ENCODE results near the gene FGD5.

DNA sequence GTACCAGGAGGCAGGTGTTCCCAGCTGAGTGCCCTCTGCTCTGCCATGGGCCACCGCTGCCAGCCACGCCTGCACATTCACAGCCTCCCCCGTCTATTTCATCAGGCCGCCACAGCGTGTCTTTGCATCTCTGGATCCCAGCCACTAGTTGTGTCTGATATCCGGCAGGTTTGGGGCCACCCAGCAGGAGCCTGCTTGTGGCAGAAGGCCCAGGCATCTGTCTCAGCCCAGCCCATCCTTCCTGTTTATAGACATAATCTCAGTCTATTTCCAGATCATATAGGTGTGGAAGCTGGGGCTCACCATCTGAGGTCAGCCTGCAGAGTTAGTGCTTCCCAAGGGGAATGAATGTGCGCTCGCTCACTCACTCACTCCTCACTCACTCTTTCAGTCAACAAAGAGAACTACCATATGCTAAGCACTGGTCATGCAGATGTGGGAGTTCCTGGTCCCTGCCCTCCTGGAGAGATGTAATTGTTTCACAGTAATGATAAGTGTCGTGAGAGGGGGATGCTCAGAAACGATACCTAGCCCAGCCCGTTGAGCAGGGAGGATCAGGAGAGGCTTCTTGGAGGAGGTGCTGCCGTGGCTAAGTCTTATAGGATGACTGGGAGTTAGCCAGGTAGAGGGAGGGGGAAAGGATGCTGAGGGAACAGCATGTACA, 60.6 kb downstream of the FGD5 start:
- TF ChIP-seq, protein P1, sequence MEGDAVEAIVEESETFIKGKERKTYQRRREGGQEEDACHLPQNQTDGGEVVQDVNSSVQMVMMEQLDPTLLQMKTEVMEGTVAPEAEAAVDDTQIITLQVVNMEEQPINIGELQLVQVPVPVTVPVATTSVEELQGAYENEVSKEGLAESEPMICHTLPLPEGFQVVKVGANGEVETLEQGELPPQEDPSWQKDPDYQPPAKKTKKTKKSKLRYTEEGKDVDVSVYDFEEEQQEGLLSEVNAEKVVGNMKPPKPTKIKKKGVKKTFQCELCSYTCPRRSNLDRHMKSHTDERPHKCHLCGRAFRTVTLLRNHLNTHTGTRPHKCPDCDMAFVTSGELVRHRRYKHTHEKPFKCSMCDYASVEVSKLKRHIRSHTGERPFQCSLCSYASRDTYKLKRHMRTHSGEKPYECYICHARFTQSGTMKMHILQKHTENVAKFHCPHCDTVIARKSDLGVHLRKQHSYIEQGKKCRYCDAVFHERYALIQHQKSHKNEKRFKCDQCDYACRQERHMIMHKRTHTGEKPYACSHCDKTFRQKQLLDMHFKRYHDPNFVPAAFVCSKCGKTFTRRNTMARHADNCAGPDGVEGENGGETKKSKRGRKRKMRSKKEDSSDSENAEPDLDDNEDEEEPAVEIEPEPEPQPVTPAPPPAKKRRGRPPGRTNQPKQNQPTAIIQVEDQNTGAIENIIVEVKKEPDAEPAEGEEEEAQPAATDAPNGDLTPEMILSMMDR (IDR thresholded peaks at IDR 0.05), result no peak
- no peak for TF ChIP-seq EZH2phosphoT487 (IDR thresholded peaks at IDR 0.05)

Data from neural progenitor cell (in vitro differentiated cells).